Activated CD4-positive, alpha-beta T cell treated with anti-CD3 and anti-CD28 coated beads, Interleukin-2, amount 50 U/mL, for 16 hours (primary cell): ENCODE results near the gene PTPRE.

Experiments used
- DNase-seq: peaks from one replicate; pipeline ENCODE4 v3.0.0-alpha.2; 2020

Gene PTPRE

GRCh38 chr10:127984945-127985344 lies 78.0 kb downstream of the PTPRE start:
- DNase-seq = no peak

- peak; percentile 76 for DNase-seq
Measured at GRCh38 chr10:127986531-127987466, 79.9 kb downstream of the PTPRE start.

GRCh38 chr10:127987467-127988380 lies 80.8 kb downstream of the PTPRE start:
- DNase-seq = peak; percentile 24

GRCh38 chr10:127989481-127990012 lies 82.6 kb downstream of the PTPRE start:
- DNase-seq = peak; percentile 30

GRCh38 chr10:127990132-127990788 lies 83.4 kb downstream of the PTPRE start:
- peak; percentile 73 for DNase-seq

GRCh38 chr10:127990846-127991542 lies 84.1 kb downstream of the PTPRE start:
- DNase-seq = peak; percentile 87

- DNase-seq = no peak
Measured at GRCh38 chr10:127991543-127992255, 84.8 kb downstream of the PTPRE start.

GRCh38 chr10:127992376-127992775 lies 85.5 kb downstream of the PTPRE start:
- DNase-seq = no peak

- DNase-seq = peak; percentile 70
Measured at GRCh38 chr10:127993056-127993690, 86.3 kb downstream of the PTPRE start.

- no peak for DNase-seq
Measured at GRCh38 chr10:127995939-127996338, 89.0 kb downstream of the PTPRE start.

- no peak for DNase-seq
Measured at GRCh38 chr10:127996586-127996985, 89.7 kb downstream of the PTPRE start.

GRCh38 chr10:127997271-127997670 lies 90.4 kb downstream of the PTPRE start:
- DNase-seq = no peak

- DNase-seq = no peak
Measured at GRCh38 chr10:127997937-127998336, 91.0 kb downstream of the PTPRE start.

- no peak for DNase-seq
Measured at GRCh38 chr10:127998501-127999144, 91.7 kb downstream of the PTPRE start.

GRCh38 chr10:127999297-128000129 lies 92.6 kb downstream of the PTPRE start:
- no peak for DNase-seq

- DNase-seq = no peak
Measured at GRCh38 chr10:128000471-128001362, 93.8 kb downstream of the PTPRE start.

- no peak for DNase-seq
Measured at GRCh38 chr10:128001363-128001745, 94.5 kb downstream of the PTPRE start.

GRCh38 chr10:128001849-128002248 lies 94.9 kb downstream of the PTPRE start:
- DNase-seq = no peak
